Activated CD8-positive, alpha-beta T cell treated with anti-CD3 and anti-CD28 coated beads for 36 hours (primary cell): ENCODE results near the gene BOC. TPM values are rescaled to one million over a fixed set of nuclear protein-coding genes. Genes with fewer than 3 reads are reported as not detected.

Experiments used
- ATAC-seq: fragments of 200-7000 bp; cut with Tn5 transposase; one replicate; pipeline ENCODE4 v1.10.0; 2021; ENCODE audit warnings: mild to moderate bottlenecking, moderate library complexity
- CTCF ChIA-PET: fragments of 350-600 bp; sonication (Branson Sonifier 250); formaldehyde crosslinking; loops from one replicate; lab custom pipeline; 2021; ENCODE audit warnings: antibody characterized with exemption; lab: Charles Lee
- POLR2A ChIA-PET: fragments of 350-600 bp; sonication (Branson Sonifier 250); formaldehyde crosslinking; loops from one replicate; lab custom pipeline; 2021; ENCODE audit warnings: antibody characterized with exemption; lab: Charles Lee
- DNase-seq: peaks from one replicate; pipeline ENCODE4 v3.0.0-alpha.2; 2020
- H3K27ac Mint-ChIP-seq: one replicate; pipeline ENCODE4 v1.8.0; 2021; ENCODE audit warnings: mild to moderate bottlenecking, mixed read lengths
- H3K27me3 Mint-ChIP-seq: one replicate; pipeline ENCODE4 v1.8.0; 2021; ENCODE audit warnings: mixed read lengths
- H3K36me3 Mint-ChIP-seq: one replicate; pipeline ENCODE4 v1.8.0; 2021; ENCODE audit warnings: low read depth, mixed read lengths
- H3K4me1 Mint-ChIP-seq: one replicate; pipeline ENCODE4 v1.8.0; 2021; ENCODE audit warnings: low read depth, mixed read lengths
- H3K4me3 Mint-ChIP-seq: one replicate; pipeline ENCODE4 v1.8.0; 2021; ENCODE audit warnings: mild to moderate bottlenecking, moderate library complexity, mixed read lengths
- H3K9me3 Mint-ChIP-seq: one replicate; pipeline ENCODE4 v1.8.0; 2021; ENCODE audit warnings: mixed read lengths
- intact Hi-C: fragments of 100-400 bp; cut with micrococcal nuclease; formaldehyde crosslinking; loops from one replicate; pipeline ENCODE4 v1.10.0; 2022
- total RNA-seq, 2 experiments: library from RNA; stranded (reverse); gene quantifications; one replicate each; pipeline ENCODE4 v1.2.3, GENCODE V29; 2021
- TF ChIP-seq, protein P1 (sequence below): fragments of 200-600 bp; IDR thresholded peaks from one replicate; pipeline ENCODE4 v1.8.0; 2022; ENCODE audit warnings: antibody characterized with exemption, mild to moderate bottlenecking

Gene BOC
- total RNA-seq, 2 experiments from 2014 or later: 0.20 to 0.49 TPM

DNA sequence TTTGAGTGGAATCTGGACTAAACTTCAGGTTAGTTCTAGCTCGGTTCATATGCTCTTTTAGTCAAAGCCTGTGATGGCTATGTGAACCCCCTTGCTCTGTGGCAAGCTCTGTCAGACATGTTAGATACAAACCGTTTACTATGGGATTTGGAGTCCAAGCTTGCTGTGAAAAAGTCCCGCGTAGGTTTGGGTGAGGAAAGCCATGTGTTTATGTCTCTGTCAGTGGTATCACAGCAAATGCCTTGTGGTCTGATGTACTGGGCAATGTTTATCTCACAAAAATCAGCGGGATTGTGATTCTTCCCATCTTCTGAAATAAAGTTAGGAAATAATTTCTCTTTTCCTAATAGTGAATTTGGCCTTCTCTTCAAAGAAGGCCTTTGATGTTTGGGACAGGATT lies 5.0 kb downstream of the BOC start:
- TF ChIP-seq, protein P1, sequence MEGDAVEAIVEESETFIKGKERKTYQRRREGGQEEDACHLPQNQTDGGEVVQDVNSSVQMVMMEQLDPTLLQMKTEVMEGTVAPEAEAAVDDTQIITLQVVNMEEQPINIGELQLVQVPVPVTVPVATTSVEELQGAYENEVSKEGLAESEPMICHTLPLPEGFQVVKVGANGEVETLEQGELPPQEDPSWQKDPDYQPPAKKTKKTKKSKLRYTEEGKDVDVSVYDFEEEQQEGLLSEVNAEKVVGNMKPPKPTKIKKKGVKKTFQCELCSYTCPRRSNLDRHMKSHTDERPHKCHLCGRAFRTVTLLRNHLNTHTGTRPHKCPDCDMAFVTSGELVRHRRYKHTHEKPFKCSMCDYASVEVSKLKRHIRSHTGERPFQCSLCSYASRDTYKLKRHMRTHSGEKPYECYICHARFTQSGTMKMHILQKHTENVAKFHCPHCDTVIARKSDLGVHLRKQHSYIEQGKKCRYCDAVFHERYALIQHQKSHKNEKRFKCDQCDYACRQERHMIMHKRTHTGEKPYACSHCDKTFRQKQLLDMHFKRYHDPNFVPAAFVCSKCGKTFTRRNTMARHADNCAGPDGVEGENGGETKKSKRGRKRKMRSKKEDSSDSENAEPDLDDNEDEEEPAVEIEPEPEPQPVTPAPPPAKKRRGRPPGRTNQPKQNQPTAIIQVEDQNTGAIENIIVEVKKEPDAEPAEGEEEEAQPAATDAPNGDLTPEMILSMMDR: no peak
- H3K27me3 Mint-ChIP-seq: peaks cover 43% of the 10 kb centered on the region
- DNase-seq (no peak), ATAC-seq (no peak)
- ChIA-PET CTCF (no interaction called here), POLR2A (interaction anchor here (0.6 kb wide), 1 partner anchor 122 kb away, joined by 3 read pairs; no protein-coding TSS in a partner anchor)
- intact Hi-C loops: no loop called here
- no peaks in the 10 kb centered on the region for H3K9me3 Mint-ChIP-seq
- no peak overlapping the region for H3K4me3 Mint-ChIP-seq
- H3K27ac Mint-ChIP-seq: no peak overlapping the region
- peaks cover 6% of the 10 kb centered on the region for H3K4me1 Mint-ChIP-seq
- H3K36me3 Mint-ChIP-seq: no peaks in the 10 kb centered on the region

DNA sequence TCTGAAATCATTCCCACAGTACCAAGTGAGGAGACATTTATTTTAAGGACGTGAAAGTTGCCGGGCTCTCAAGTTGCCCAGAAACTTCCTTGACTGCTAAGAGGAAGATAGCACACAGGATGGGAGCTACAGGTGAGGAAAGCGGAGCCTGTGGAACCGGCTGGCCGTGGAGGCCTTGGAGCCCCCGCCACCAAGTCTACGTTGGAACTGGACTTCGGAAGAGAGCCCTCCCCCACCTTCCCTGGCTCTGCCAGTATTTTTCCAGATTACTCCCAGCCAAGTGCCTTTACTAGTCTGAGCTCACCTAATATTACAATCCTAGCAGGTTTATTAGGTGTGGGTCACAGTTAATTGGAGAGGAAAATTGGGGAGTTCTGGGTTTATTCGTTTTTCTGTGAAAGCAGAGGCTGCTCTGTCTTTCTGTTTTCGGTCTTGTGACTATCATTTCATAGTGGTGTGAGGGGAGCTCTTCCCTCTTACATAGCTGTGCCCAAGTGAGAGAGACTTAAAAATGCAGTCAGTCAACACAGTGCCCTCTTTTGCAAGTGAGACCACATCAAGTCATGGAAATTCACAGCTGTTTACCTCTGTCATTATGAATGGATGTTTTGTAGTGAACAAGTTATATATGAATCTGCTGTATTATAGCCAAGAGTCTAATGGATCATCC lies 6.8 kb downstream of the BOC start:
- Mint-ChIP-seq H3K4me1 (peaks cover 6% of the 10 kb centered on the region), H3K27me3 (peaks cover 33% of the 10 kb centered on the region), H3K27ac (no peak overlapping the region), H3K4me3 (no peak overlapping the region), H3K9me3 (no peaks in the 10 kb centered on the region), H3K36me3 (no peaks in the 10 kb centered on the region)
- TF ChIP-seq, protein P1: no peak
- no peak for DNase-seq
- POLR2A ChIA-PET: no interaction called here
- ATAC-seq: no peak
- CTCF ChIA-PET: interaction anchor here (1.2 kb wide), 1 partner anchor 70 kb away, joined by 4 read pairs; no protein-coding TSS in a partner anchor
- intact Hi-C loops: no loop called here

DNA sequence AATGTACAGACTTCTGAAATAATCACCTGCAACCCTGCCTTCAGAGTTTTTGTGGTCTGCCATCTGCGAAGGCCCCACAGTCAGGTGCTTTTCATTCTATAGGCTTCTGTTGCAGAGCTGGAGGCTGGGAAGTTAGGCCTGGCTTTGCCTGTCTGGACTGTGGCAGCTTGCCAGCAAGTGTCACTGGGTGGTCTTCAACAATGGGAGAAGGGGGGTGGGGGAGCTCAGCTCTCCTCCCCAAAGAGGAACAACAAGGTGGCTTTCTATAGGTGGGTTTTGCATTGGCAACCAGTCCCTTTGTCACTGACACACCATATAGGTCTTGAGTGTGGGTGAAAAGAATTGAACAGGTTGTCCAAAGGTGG lies 7.3 kb downstream of the BOC start:
- Mint-ChIP-seq H3K27ac (no peak overlapping the region), H3K36me3 (no peaks in the 10 kb centered on the region), H3K27me3 (peaks cover 29% of the 10 kb centered on the region), H3K9me3 (no peaks in the 10 kb centered on the region), H3K4me3 (no peak overlapping the region), H3K4me1 (peaks cover 11% of the 10 kb centered on the region)
- DNase-seq: no peak
- POLR2A ChIA-PET: no interaction called here
- intact Hi-C loops: no loop called here
- TF ChIP-seq, protein P1: no peak
- CTCF ChIA-PET: no interaction called here
- ATAC-seq: no peak

DNA sequence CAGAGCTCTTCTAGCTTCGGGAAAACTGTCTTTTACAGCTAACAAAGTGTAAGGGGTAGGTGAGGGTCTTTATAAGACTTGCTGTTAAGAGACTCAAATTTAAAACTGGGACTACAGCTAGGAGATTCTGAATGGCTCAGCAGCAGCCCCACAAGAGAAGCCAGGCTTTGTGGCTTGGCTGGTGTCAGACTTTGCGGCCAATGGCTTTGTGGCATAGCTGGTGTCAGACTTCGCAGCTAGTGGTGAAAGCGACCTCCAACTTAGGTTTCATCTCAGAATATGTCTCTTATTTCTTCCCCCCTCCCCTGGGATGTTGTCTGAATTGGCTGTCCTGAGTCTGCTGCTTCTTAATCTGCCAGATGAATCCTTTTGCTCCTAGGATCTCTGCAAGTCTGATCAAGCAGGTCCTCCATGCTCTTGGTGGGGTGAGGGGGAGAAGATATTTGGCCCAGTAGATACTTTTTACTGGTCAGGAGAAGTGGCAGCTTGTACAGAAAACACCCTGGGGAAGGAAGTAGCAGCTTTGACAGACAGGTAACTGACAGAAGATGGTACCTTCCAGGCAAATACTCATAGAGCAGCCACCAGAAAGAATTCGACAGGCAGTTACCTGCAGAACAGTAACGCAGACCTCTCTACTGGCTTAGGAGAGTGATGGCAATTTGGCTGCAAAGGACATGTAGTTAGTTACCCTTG lies 8.4 kb downstream of the BOC start:
- Mint-ChIP-seq H3K36me3 (no peaks in the 10 kb centered on the region), H3K4me1 (peaks cover 16% of the 10 kb centered on the region), H3K9me3 (no peaks in the 10 kb centered on the region), H3K27ac (no peak overlapping the region), H3K4me3 (no peak overlapping the region), H3K27me3 (peaks cover 25% of the 10 kb centered on the region)
- TF ChIP-seq, protein P1: no peak
- ChIA-PET CTCF (interaction anchor here (0.9 kb wide), 1 partner anchor 69 kb away, joined by 4 read pairs; no protein-coding TSS in a partner anchor), POLR2A (no interaction called here)
- intact Hi-C loops: no loop called here
- ATAC-seq (no peak), DNase-seq (no peak)

DNA sequence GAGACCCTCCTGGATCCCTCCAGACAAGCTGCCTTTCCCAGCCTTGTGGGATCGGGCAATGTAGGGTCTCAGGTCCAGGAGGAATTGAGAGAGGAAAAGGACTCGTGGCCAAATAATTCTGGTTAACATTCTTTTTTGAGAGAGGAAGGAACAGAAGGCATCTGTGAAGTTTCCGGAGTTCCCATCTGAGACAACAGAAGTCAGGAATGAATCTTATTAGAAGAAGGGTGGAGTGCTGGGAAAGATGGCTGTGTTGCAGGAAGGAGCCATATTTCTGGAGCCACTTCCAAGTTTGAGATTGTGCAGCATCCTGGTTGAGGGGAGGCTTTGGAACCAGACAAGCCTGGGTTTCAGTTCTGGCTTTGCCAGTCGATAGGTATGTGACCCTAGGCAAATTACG lies 9.4 kb downstream of the BOC start:
- Mint-ChIP-seq H3K36me3 (no peaks in the 10 kb centered on the region), H3K4me1 (peaks cover 16% of the 10 kb centered on the region), H3K9me3 (no peaks in the 10 kb centered on the region), H3K27me3 (peaks cover 20% of the 10 kb centered on the region), H3K4me3 (no peak overlapping the region), H3K27ac (no peak overlapping the region)
- TF ChIP-seq, protein P1: no peak
- ATAC-seq (no peak), DNase-seq (no peak)
- POLR2A ChIA-PET: no interaction called here
- CTCF ChIA-PET: no interaction called here
- intact Hi-C loops: no loop called here
